GM18873 (cell line): ENCODE measurements around the gene SPATA32.
"Not testable (repeated sequence)": the region's sequence is repeated elsewhere in the genome, so short reads cannot be mapped to it uniquely, and the experiment has no call there.

ENCODE experiments used
- ATAC-seq: cut with Tn5 transposase; IDR thresholded peaks from one replicate; pipeline ENCODE4 v1.9.1; 2021; ENCODE audit warnings: mild to moderate bottlenecking, moderate library complexity, moderate number of reproducible peaks; ENCODE audit not compliant: unreplicated experiment, low FRiP score

SPATA32 gene

GRCh38 chr17:45253237-45253636 lies 8.7 kb downstream of the SPATA32 start:
- not testable (repeated sequence) for ATAC-seq

GRCh38 chr17:45251931-45252330 lies 10.0 kb downstream of the SPATA32 start:
- no peak for ATAC-seq

- peak; percentile 33 for ATAC-seq
Measured at GRCh38 chr17:45248132-45248957, 13.5 kb downstream of the SPATA32 start.

- ATAC-seq = peak; percentile 43
Measured at GRCh38 chr17:45247429-45248131, 14.3 kb downstream of the SPATA32 start.

GRCh38 chr17:45246861-45247428 lies 14.9 kb downstream of the SPATA32 start:
- ATAC-seq = no peak

- no peak for ATAC-seq
Measured at GRCh38 chr17:45246338-45246737, 15.6 kb downstream of the SPATA32 start.

- no peak for ATAC-seq
Measured at GRCh38 chr17:45244725-45245656, 16.9 kb downstream of the SPATA32 start.

GRCh38 chr17:45243750-45244149 lies 18.1 kb downstream of the SPATA32 start:
- no peak for ATAC-seq

GRCh38 chr17:45242029-45242414 lies 19.9 kb downstream of the SPATA32 start:
- ATAC-seq = no peak

GRCh38 chr17:45241328-45242028 lies 20.4 kb downstream of the SPATA32 start:
- ATAC-seq = no peak

- ATAC-seq = no peak
Measured at GRCh38 chr17:45240905-45241327, 21.0 kb downstream of the SPATA32 start.

- ATAC-seq = no peak
Measured at GRCh38 chr17:45238155-45238774, 23.6 kb downstream of the SPATA32 start.

GRCh38 chr17:45237686-45238085 lies 24.2 kb downstream of the SPATA32 start:
- ATAC-seq = no peak

GRCh38 chr17:45236282-45236606 lies 25.6 kb downstream of the SPATA32 start:
- no peak for ATAC-seq

- no peak for ATAC-seq
Measured at GRCh38 chr17:45235416-45236281, 26.2 kb downstream of the SPATA32 start.

GRCh38 chr17:45234641-45235415 lies 27.1 kb downstream of the SPATA32 start:
- no peak for ATAC-seq

GRCh38 chr17:45233423-45233924 lies 28.4 kb downstream of the SPATA32 start:
- ATAC-seq = no peak
